Lower leg skin (tissue), 4 donors: ENCODE data around the gene OBSCN. TPM values are rescaled to one million over a fixed set of nuclear protein-coding genes. Genes with fewer than 3 reads are reported as not detected.

Experiments
- DNase-seq, 2 donors: peaks; one replicate each; pipeline ENCODE4 v3.0.0-alpha.2; 2019; ENCODE audit warnings: low spot score in 2 of 2
- H3K4me3 ChIP-seq: fragments of 200-600 bp; sonication (generic); 2 replicates; pipeline ENCODE4 v1.5.1; 2017; ENCODE audit warnings: mild to moderate bottlenecking, low read depth; ENCODE audit not compliant: poor library complexity, severe bottlenecking
- CTCF ChIP-seq, 3 donors: fragments of 450-650 bp; IDR thresholded peaks; one replicate each; pipeline ENCODE4 v1.5.1; 2016; ENCODE audit warnings: antibody characterized with exemption in 3 of 3, mild to moderate bottlenecking in 3 of 3, moderate library complexity in 2 of 3
- POLR2A ChIP-seq, 2 donors: fragments of 450-650 bp; IDR thresholded peaks; one replicate each; pipeline ENCODE4 v1.6.1; 2016 to 2017; ENCODE audit warnings: antibody characterized with exemption in 2 of 2, mild to moderate bottlenecking in 1 of 2, moderate library complexity in 1 of 2
- WGBS, 2 donors: methylation state at CpG; one replicate each; pipeline ENCODE4 v1.1.5; 2018; 5-methylcytosine and 5-hydroxymethylcytosine counted together
- intact Hi-C: fragments of 100-400 bp; cut with DNase I; formaldehyde crosslinking; loops from one replicate; pipeline ENCODE4 v1.15.0; 2023; ENCODE audit warnings: low total_unique reads
- total RNA-seq, 4 donors: library from RNA; depleted of rRNA; stranded (reverse); fragments of >200 nt; gene quantifications; one replicate each; pipeline ENCODE4 v1.1.0, GENCODE V29; 2016

Gene OBSCN
- total RNA-seq, 4 donors from 2014 or later, result 7.4 to 39.2 (median 18.5) TPM

GRCh38 chr1:228283476-228284147, 75.8 kb downstream of the OBSCN start:
- peak in 1 of 2 donors; percentile 49 for DNase-seq
- H3K4me3 ChIP-seq, result no peak overlapping the region
- TF ChIP-seq CTCF (IDR thresholded peaks at IDR 0.05) (no peak), POLR2A (IDR thresholded peaks at IDR 0.05) (no peak)
- intact Hi-C loops, result no loop called here
- WGBS, 2 donors, result 92% methylated on average over 19 to 20 of the region's 20 CpGs

GRCh38 chr1:228284148-228284495, 76.3 kb downstream of the OBSCN start:
- WGBS, 2 donors, result 71 to 75% methylated on average over 3 of the region's 3 CpGs
- no peak for TF ChIP-seq CTCF (IDR thresholded peaks at IDR 0.05)
- TF ChIP-seq POLR2A (IDR thresholded peaks at IDR 0.05), result no peak
- peak in 1 of 2 donors; percentile 20 for DNase-seq
- H3K4me3 ChIP-seq, result no peak overlapping the region
- intact Hi-C loops, result no loop called here

- DNase-seq, result peak in 1 of 2 donors; percentile 78
- H3K4me3 ChIP-seq, result no peak overlapping the region
- intact Hi-C loops, result no loop called here
- TF ChIP-seq POLR2A (IDR thresholded peaks at IDR 0.05) (no peak), CTCF (IDR thresholded peaks at IDR 0.05) (no peak)
- WGBS, 2 donors, result 71 to 80% methylated on average over 3 to 6 of the region's 6 CpGs
These were observed 76.7 kb downstream of the OBSCN start for GRCh38 chr1:228284521-228284920.

GRCh38 chr1:228285661-228286504, 78.0 kb downstream of the OBSCN start:
- no peak for TF ChIP-seq POLR2A (IDR thresholded peaks at IDR 0.05)
- TF ChIP-seq CTCF (IDR thresholded peaks at IDR 0.05), result no peak
- WGBS, 2 donors, result 88 to 89% methylated on average over 10 to 17 of the region's 26 CpGs
- DNase-seq, result peak in 1 of 2 donors; percentile 81
- no peak overlapping the region for H3K4me3 ChIP-seq
- intact Hi-C loops, result no loop called here

- H3K4me3 ChIP-seq, result no peak overlapping the region
- intact Hi-C loops, result no loop called here
- peak in 1 of 2 donors; percentile 72 for DNase-seq
- 90 to 92% methylated on average over 23 to 24 of the region's 28 CpGs for WGBS, 2 donors
- TF ChIP-seq POLR2A (IDR thresholded peaks at IDR 0.05), result no peak
- TF ChIP-seq CTCF (IDR thresholded peaks at IDR 0.05), result no peak
These were observed 78.9 kb downstream of the OBSCN start for GRCh38 chr1:228286505-228287417.
